ENCODE data around the gene OR4L1. TPM values are rescaled to one million over a fixed set of nuclear protein-coding genes. Genes with fewer than 3 reads are reported as not detected.

OR4L1 gene
- polyA plus RNA-seq (2013, experiment 1 of 2), result not detected
- not detected for polyA plus RNA-seq (2013, experiment 2 of 2)

GRCh38 chr14:20059745-20060144, at the start of gene OR4L1:
Gene OR4L1, plus strand, starts transcription at chr14:20060045. Its CDS starts 0 bp downstream, at chr14:20060045.
- no CpG with 5 or more reads among the region's 2 CpGs for WGBS, 2 donors (ENCODE audit: extremely low coverage in 2 of 2, insufficient read length in 2 of 2, insufficient replicate concordance in 1 of 2)

GRCh38 chr14:20019257-20019865, 40.5 kb upstream of the OR4L1 start, which contains the start of gene OR4K14:
Gene OR4K14, minus strand, starts transcription at chr14:20019307. Its CDS starts 4,114 bp downstream, at chr14:20015193.
- Histone ChIP-seq H2BK12ac (ENCODE audit: low read length) (no peak within 1 kb of the TSS), H3K23ac (ENCODE audit: low read depth, low read length, poor library complexity) (no peak within 1 kb of the TSS), H3K9me3 (replicated peaks in 1 of 2; ENCODE audit: control insufficient read depth in 2 of 2, insufficient read depth in 1 of 2, low read depth in 1 of 2, low read length in 2 of 2) (peaks cover 0 to 13% of the 10 kb centered on the region in 2 donors), H3K4me3 (ENCODE audit: low read length in 2 of 2) (no peak within 1 kb of the TSS), H3K14ac (ENCODE audit: low read length) (no peak within 1 kb of the TSS), H3K36me3 (replicated peaks in 1 of 2; ENCODE audit: control insufficient read depth in 2 of 2, insufficient read depth in 2 of 2, low read length in 2 of 2) (no peaks in the 10 kb centered on the region), H2BK5ac (ENCODE audit: low read length) (no peak within 1 kb of the TSS), H2AK5ac (ENCODE audit: low read depth, low read length) (no peak within 1 kb of the TSS), H2BK15ac (ENCODE audit: low read length) (no peak within 1 kb of the TSS), H3K4me1 (ENCODE audit: control insufficient read depth in 2 of 2, insufficient read depth in 1 of 2, low read depth in 1 of 2, low read length in 2 of 2) (no peaks in the 10 kb centered on the region), H4K91ac (ENCODE audit: low read depth, low read length, poor library complexity) (no peak within 1 kb of the TSS), H3K79me1 (ENCODE audit: low read depth, low read length) (no peaks in the 10 kb centered on the region), H3K27ac (replicated peaks; ENCODE audit: low read length) (no peak within 1 kb of the TSS), H3K4me2 (ENCODE audit: insufficient read depth, low read length, poor library complexity, severe bottlenecking) (no peak within 1 kb of the TSS), H4K8ac (ENCODE audit: low read depth, low read length) (no peak within 1 kb of the TSS), H3K27me3 (ENCODE audit: control insufficient read depth in 3 of 3, insufficient read depth in 3 of 3, low read depth in 1 of 3, low read length in 3 of 3) (no peaks in the 10 kb centered on the region), H2BK120ac (ENCODE audit: low read depth, low read length) (no peak within 1 kb of the TSS), H2AFZ (ENCODE audit: low read length) (no peak within 1 kb of the TSS), H3K4ac (ENCODE audit: low read length) (no peak within 1 kb of the TSS), H3K18ac (ENCODE audit: low read length) (no peak within 1 kb of the TSS), H3K9ac (ENCODE audit: low read depth, low read length, poor library complexity) (no peak within 1 kb of the TSS)
- DNase-seq (ENCODE audit: low spot score), result no peak
- no CpG with 5 or more reads among the region's 2 CpGs for WGBS, 2 donors (ENCODE audit: extremely low coverage in 2 of 2, insufficient read length in 2 of 2, insufficient replicate concordance in 1 of 2)

More at GRCh38 chr14:20059745-20060144, at the start of gene OR4L1:
- Histone ChIP-seq H2AK5ac (ENCODE audit: low read depth, low read length) (no peak within 1 kb of the TSS), H2BK5ac (ENCODE audit: low read length) (no peak within 1 kb of the TSS), H3K9me3 (replicated peaks in 1 of 2; ENCODE audit: control insufficient read depth in 2 of 2, insufficient read depth in 1 of 2, low read depth in 1 of 2, low read length in 2 of 2) (peaks cover 0 to 23% of the 10 kb centered on the region in 2 donors), H3K23ac (ENCODE audit: low read depth, low read length, poor library complexity) (no peak within 1 kb of the TSS), H2BK12ac (ENCODE audit: low read length) (no peak within 1 kb of the TSS), H3K18ac (ENCODE audit: low read length) (no peak within 1 kb of the TSS), H3K4me3 (ENCODE audit: low read length in 2 of 2) (no peak within 1 kb of the TSS), H3K4ac (ENCODE audit: low read length) (no peak within 1 kb of the TSS), H2BK15ac (ENCODE audit: low read length) (no peak within 1 kb of the TSS), H3K36me3 (replicated peaks in 1 of 2; ENCODE audit: control insufficient read depth in 2 of 2, insufficient read depth in 2 of 2, low read length in 2 of 2) (no peaks in the 10 kb centered on the region), H3K14ac (ENCODE audit: low read length) (no peak within 1 kb of the TSS), H3K27ac (replicated peaks; ENCODE audit: low read length) (no peak within 1 kb of the TSS), H3K4me1 (ENCODE audit: control insufficient read depth in 2 of 2, insufficient read depth in 1 of 2, low read depth in 1 of 2, low read length in 2 of 2) (no peaks in the 10 kb centered on the region), H2BK120ac (ENCODE audit: low read depth, low read length) (no peak within 1 kb of the TSS), H4K8ac (ENCODE audit: low read depth, low read length) (no peak within 1 kb of the TSS), H2AFZ (ENCODE audit: low read length) (no peak within 1 kb of the TSS), H3K79me1 (ENCODE audit: low read depth, low read length) (no peaks in the 10 kb centered on the region), H3K27me3 (ENCODE audit: control insufficient read depth in 3 of 3, insufficient read depth in 3 of 3, low read depth in 1 of 3, low read length in 3 of 3) (no peaks in the 10 kb centered on the region), H4K91ac (ENCODE audit: low read depth, low read length, poor library complexity) (no peak within 1 kb of the TSS), H3K9ac (ENCODE audit: low read depth, low read length, poor library complexity) (no peak within 1 kb of the TSS), H3K4me2 (ENCODE audit: insufficient read depth, low read length, poor library complexity, severe bottlenecking) (no peak within 1 kb of the TSS)
- DNase-seq (ENCODE audit: low spot score), result no peak

- H4K8ac ChIP-seq (ENCODE audit: low read depth, low read length), result no peak overlapping the region
- no peaks in the 10 kb centered on the region for H3K27me3 ChIP-seq (ENCODE audit: control insufficient read depth in 3 of 3, insufficient read depth in 3 of 3, low read depth in 1 of 3, low read length in 3 of 3)
- H3K9me3 ChIP-seq (replicated peaks in 1 of 2; ENCODE audit: control insufficient read depth in 2 of 2, insufficient read depth in 1 of 2, low read depth in 1 of 2, low read length in 2 of 2), result peaks cover 0 to 18% of the 10 kb centered on the region in 2 donors
- H3K79me1 ChIP-seq (ENCODE audit: low read depth, low read length), result no peaks in the 10 kb centered on the region
- no peak overlapping the region for H3K4me2 ChIP-seq (ENCODE audit: insufficient read depth, low read length, poor library complexity, severe bottlenecking)
- H2BK15ac ChIP-seq (ENCODE audit: low read length), result no peak overlapping the region
- H3K14ac ChIP-seq (ENCODE audit: low read length), result no peak overlapping the region
- no peaks in the 10 kb centered on the region for H3K36me3 ChIP-seq (replicated peaks in 1 of 2; ENCODE audit: control insufficient read depth in 2 of 2, insufficient read depth in 2 of 2, low read length in 2 of 2)
- H2BK120ac ChIP-seq (ENCODE audit: low read depth, low read length), result no peak overlapping the region
- no peak overlapping the region for H2AK5ac ChIP-seq (ENCODE audit: low read depth, low read length)
- no peak overlapping the region for H2BK12ac ChIP-seq (ENCODE audit: low read length)
- no peak overlapping the region for H3K4me3 ChIP-seq (ENCODE audit: low read length in 2 of 2)
- no peak overlapping the region for H2AFZ ChIP-seq (ENCODE audit: low read length)
- no peak overlapping the region for H3K4ac ChIP-seq (ENCODE audit: low read length)
- H4K91ac ChIP-seq (ENCODE audit: low read depth, low read length, poor library complexity), result no peak overlapping the region
- no peak overlapping the region for H3K27ac ChIP-seq (replicated peaks; ENCODE audit: low read length)
- DNase-seq (ENCODE audit: low spot score), result no peak
- no peak overlapping the region for H3K23ac ChIP-seq (ENCODE audit: low read depth, low read length, poor library complexity)
- H3K4me1 ChIP-seq (ENCODE audit: control insufficient read depth in 2 of 2, insufficient read depth in 1 of 2, low read depth in 1 of 2, low read length in 2 of 2), result no peaks in the 10 kb centered on the region
- H3K9ac ChIP-seq (ENCODE audit: low read depth, low read length, poor library complexity), result no peak overlapping the region
- no CpG with 5 or more reads among the region's 6 CpGs for WGBS, 2 donors (ENCODE audit: extremely low coverage in 2 of 2, insufficient read length in 2 of 2, insufficient replicate concordance in 1 of 2)
- H3K18ac ChIP-seq (ENCODE audit: low read length), result no peak overlapping the region
- no peak overlapping the region for H2BK5ac ChIP-seq (ENCODE audit: low read length)
Measured at GRCh38 chr14:20031058-20031457, 28.8 kb upstream of the OR4L1 start.

GRCh38 chr14:20035449-20035848, 24.4 kb upstream of the OR4L1 start:
- Histone ChIP-seq H4K8ac (ENCODE audit: low read depth, low read length) (no peak overlapping the region), H2AFZ (ENCODE audit: low read length) (no peak overlapping the region), H3K4me3 (ENCODE audit: low read length in 2 of 2) (no peak overlapping the region), H3K79me1 (ENCODE audit: low read depth, low read length) (no peaks in the 10 kb centered on the region), H4K91ac (ENCODE audit: low read depth, low read length, poor library complexity) (no peak overlapping the region), H3K9ac (ENCODE audit: low read depth, low read length, poor library complexity) (no peak overlapping the region), H2BK120ac (ENCODE audit: low read depth, low read length) (no peak overlapping the region), H3K4ac (ENCODE audit: low read length) (no peak overlapping the region), H3K27ac (replicated peaks; ENCODE audit: low read length) (no peak overlapping the region), H2AK5ac (ENCODE audit: low read depth, low read length) (no peak overlapping the region), H3K18ac (ENCODE audit: low read length) (no peak overlapping the region), H3K4me1 (ENCODE audit: control insufficient read depth in 2 of 2, insufficient read depth in 1 of 2, low read depth in 1 of 2, low read length in 2 of 2) (no peaks in the 10 kb centered on the region), H2BK15ac (ENCODE audit: low read length) (no peak overlapping the region), H3K14ac (ENCODE audit: low read length) (no peak overlapping the region), H3K9me3 (replicated peaks in 1 of 2; ENCODE audit: control insufficient read depth in 2 of 2, insufficient read depth in 1 of 2, low read depth in 1 of 2, low read length in 2 of 2) (peaks cover 0 to 13% of the 10 kb centered on the region in 2 donors), H2BK5ac (ENCODE audit: low read length) (no peak overlapping the region), H3K4me2 (ENCODE audit: insufficient read depth, low read length, poor library complexity, severe bottlenecking) (no peak overlapping the region), H3K36me3 (replicated peaks in 1 of 2; ENCODE audit: control insufficient read depth in 2 of 2, insufficient read depth in 2 of 2, low read length in 2 of 2) (no peaks in the 10 kb centered on the region), H3K27me3 (ENCODE audit: control insufficient read depth in 3 of 3, insufficient read depth in 3 of 3, low read depth in 1 of 3, low read length in 3 of 3) (no peaks in the 10 kb centered on the region), H2BK12ac (ENCODE audit: low read length) (no peak overlapping the region), H3K23ac (ENCODE audit: low read depth, low read length, poor library complexity) (no peak overlapping the region)
- DNase-seq (ENCODE audit: low spot score), result no peak
- WGBS, 2 donors (ENCODE audit: extremely low coverage in 2 of 2, insufficient read length in 2 of 2, insufficient replicate concordance in 1 of 2), result no CpG with 5 or more reads among the region's 3 CpGs

Measured in neuronal stem cell (in vitro differentiated cells).